SW480 (cell line): Measurements from ENCODE around the gene TP53I13.

Experiments used
- DNase-seq: peaks from one replicate; pipeline ENCODE4 v3.0.0-alpha.2; 2016; ENCODE audit warnings: low spot score

The TP53I13 gene

DNA sequence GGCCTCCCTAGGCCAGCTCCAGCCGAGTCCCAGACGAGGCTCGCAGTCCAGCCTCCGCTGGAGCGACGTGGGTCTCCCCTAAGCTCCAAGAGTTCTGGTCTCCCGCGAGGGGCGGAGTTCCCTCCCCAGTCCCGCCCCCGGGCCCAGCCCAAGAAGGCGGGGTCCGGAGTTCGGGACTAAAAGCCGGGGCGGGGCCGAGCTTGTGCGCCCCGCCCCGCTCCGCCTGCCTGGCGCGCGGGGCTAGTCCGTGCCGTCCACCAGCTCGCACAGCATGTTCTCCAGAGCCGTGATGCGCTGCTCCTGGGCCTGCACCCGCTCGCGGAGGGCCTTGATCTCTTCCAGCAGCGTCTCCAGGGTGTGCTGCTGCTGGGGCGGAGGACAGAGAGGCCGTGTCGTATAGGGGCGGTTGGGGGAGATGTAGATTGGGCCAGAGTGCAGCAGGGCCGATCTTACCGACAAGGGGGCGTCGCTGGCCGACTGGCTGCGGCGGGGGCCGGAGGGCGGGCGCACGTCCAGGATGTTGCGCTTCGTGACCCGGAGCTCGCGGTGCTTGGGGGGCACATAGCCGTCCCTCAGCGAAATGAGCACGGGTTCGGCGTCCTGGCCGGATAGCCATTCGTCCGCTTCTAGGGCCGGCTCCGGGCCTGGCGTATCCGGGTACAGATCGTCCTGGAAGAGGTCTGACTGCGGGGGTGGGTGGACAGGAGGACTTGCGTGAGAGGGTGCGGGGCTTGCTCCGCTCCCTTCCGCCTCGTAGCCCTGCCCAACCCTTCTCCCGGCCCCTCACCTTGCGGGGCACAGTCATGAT, 47.2 kb downstream of the TP53I13 start:
- peak; percentile 36 for DNase-seq

DNA sequence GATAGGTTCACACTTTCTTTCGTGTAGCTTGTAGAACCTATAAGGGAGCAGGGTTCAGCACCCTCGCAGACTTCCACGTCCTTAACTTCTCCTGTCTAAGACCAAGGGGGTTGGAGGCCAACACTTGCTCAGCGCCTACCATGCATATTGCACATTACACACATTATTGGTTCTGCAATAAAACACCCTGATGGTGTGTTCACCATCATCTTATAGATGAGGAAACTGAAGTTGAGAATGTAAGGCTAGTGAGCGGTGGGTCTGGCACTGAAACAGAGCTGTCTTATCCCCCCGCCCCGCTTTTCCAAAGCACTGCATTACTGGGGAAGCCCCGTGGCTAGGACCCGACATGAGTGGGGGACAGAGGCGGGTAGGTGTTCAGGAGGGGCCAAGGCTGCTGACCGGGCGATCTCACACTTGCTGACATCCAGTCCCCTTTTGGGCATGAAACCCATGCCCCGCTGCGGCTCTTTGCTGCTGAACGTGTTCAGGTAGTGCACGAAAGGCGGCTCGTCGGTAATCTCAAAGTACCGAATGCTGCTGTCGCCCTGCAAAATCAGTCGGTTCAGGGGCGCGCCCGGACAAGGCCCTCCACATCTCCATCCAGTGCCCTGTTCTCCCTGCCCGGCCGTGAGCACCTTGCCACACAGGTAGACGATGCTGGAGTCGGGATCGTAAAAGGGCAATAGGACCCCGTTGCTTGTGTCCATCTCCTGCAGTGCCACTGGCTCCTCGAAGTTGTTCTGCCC, 48.0 kb downstream of the TP53I13 start:
- DNase-seq, result no peak

GRCh38 chr17:29617125-29617480, 48.6 kb downstream of the TP53I13 start:
- DNase-seq, result peak; percentile 70

GRCh38 chr17:29617481-29618271, 49.2 kb downstream of the TP53I13 start:
- DNase-seq, result peak; percentile 77

DNA sequence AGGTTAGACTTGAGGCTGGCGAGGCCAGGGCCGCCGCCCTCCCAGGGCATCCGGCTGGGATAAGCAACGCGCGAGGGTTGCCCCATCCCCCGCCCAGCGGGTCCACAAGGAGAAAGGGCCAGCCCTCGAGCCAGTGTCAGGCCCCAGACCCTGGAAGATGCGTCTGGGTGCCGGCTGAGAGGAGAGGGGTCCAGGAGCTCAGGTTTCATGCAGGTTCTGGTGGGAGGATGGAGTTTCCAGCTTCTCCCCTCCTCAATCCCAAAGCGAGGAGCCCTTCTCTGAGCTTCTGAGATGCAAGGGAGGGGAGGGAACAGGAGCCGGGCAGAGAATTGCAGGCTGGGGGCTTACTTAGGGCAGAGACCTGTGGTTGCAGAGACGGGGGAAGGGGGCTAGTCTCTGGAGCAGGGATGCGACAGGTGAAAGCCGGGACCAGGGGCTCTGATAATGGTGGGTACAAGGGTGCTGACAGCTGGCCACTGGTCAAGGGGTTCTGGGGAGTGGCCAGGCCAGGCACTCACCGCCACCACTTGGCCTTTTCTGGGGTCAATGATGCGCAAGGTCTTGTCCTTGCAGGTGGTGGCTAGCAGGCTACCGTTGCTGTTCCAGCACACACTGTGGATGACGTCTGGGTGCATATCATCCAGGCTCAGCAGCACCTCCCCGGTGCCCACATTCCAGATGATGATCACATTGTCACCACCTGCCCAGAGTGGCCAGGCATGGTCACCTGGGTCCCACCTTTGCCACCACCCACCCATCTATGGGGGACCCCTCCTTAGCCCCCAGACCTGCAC, 50.0 kb downstream of the TP53I13 start:
- DNase-seq, result no peak

DNA sequence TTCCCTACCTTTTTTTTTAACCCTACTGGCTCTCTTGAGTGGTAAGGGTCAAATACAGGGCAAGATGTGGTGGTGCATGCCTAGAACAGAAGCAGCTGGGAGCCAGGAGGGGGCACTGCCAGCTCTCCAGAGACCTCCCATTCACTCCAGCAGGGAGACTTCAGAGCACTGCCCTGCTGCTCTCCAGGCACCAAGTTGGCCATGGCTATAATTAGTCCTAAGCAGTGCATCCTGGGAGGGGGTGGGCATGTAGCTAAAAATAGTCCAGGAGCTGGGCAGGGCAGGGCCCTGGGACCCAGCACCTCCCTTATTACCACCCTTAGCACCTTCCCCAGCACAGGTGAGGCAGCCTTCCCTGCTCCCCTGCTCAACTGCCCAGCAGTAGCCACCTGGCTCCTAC, 50.8 kb downstream of the TP53I13 start:
- DNase-seq, result peak; percentile 58

DNA sequence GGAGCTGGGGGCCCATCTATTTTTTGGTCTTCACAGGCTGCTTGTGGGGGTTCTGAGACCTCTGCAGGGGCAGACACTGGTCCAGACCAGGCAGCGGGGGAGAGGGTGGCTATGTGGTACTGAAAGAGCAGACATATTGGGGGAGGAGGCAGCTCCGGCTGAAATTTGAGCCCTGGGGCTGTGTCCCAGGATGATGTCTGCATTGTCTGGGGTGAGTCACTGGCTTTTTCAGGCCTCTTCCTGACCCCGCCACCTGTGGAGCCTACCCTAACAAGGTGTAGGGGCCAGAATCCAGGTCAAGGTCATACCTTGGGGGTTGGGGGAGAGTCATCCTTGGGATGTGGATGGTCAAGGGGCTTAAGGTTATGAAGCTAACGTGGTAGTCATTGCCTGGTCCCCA, 51.8 kb downstream of the TP53I13 start:
- peak; percentile 58 for DNase-seq

DNA sequence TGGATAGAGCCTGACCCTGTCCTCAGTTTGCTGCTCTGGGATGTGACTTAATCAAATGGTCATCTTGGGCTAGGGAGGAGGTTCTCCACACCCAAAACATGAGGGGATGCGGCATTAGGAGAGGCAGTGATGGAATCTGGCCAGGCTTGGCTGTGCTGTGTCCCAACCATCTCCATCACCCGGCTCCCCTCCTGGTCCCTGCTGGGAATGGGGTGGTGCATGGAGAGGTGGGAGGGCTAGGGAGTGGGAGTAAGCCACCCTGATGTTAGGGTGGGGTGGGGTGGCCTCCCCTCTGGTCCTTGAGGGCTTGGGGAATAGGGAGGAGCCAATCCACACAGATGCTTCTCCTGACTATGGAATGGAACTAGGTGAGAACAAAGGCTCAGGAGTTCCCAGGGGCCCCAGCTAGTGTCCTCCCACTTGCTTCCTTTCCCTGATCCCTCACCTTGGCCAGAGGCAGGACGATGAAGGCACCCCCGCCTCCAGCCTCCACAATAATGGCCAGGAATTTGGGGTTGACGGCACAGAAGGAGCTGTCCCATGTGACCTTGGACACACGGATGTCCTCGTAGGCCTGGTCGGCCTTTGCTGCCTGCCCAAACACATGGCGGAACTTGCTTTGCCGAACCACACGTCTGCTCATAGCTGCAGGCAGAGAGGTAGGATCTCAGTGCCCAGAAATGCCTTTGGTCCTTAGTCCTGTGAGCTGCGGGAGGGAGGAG, 52.4 kb downstream of the TP53I13 start:
- DNase-seq, result no peak

- DNase-seq, result peak; percentile 51
Observed at GRCh38 chr17:29621751-29622194, 53.3 kb downstream of the TP53I13 start.
